Sigmoid colon (tissue), 3 donors: ENCODE results near the gene SLC7A8.

Experiments
- POLR2A ChIP-seq, 2 donors: fragments of 450-650 bp; IDR thresholded peaks; one replicate each; pipeline ENCODE4 v1.6.1; 2016; ENCODE audit warnings: antibody characterized with exemption in 2 of 2, mild to moderate bottlenecking in 2 of 2, moderate library complexity in 2 of 2
- TF ChIP-seq, protein P1 (sequence below), 4 experiments: fragments of 450-650 bp in 3 of 4; fragments of 200-600 bp in 1 of 4; IDR thresholded peaks; one replicate each; pipeline ENCODE4 v1.5.1; 2016 to 2019; ENCODE audit warnings: antibody characterized with exemption in 4 of 4, mild to moderate bottlenecking in 3 of 4, moderate library complexity in 2 of 4

GRCh38 chr14:23207146-23207540, 23.7 kb upstream of the SLC7A8 start:
- TF ChIP-seq, protein P1, sequence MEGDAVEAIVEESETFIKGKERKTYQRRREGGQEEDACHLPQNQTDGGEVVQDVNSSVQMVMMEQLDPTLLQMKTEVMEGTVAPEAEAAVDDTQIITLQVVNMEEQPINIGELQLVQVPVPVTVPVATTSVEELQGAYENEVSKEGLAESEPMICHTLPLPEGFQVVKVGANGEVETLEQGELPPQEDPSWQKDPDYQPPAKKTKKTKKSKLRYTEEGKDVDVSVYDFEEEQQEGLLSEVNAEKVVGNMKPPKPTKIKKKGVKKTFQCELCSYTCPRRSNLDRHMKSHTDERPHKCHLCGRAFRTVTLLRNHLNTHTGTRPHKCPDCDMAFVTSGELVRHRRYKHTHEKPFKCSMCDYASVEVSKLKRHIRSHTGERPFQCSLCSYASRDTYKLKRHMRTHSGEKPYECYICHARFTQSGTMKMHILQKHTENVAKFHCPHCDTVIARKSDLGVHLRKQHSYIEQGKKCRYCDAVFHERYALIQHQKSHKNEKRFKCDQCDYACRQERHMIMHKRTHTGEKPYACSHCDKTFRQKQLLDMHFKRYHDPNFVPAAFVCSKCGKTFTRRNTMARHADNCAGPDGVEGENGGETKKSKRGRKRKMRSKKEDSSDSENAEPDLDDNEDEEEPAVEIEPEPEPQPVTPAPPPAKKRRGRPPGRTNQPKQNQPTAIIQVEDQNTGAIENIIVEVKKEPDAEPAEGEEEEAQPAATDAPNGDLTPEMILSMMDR (IDR thresholded peaks at IDR 0.05), result no peak
- TF ChIP-seq POLR2A (IDR thresholded peaks at IDR 0.05), result no peak
